Brain microvascular endothelial cell (primary cell): ENCODE results near the gene TNFRSF14.

Source experiments
- DNase-seq: peaks from one replicate; pipeline ENCODE4 v3.0.0-alpha.2; 2020
- H3K27ac ChIP-seq: fragments of 250-450 bp; sonication (Bioruptor Pico); 2 replicates; pipeline ENCODE4 v1.5.1; 2020; ENCODE audit warnings: mild to moderate bottlenecking, moderate library complexity
- H3K27me3 ChIP-seq: fragments of 250-450 bp; sonication (Bioruptor Pico); replicated peaks from 2 replicates; pipeline ENCODE4 v1.5.1; 2020; ENCODE audit warnings: mild to moderate bottlenecking
- H3K36me3 ChIP-seq: fragments of 250-450 bp; sonication (Bioruptor Pico); replicated peaks from 2 replicates; pipeline ENCODE4 v1.5.1; 2020; ENCODE audit warnings: mild to moderate bottlenecking
- H3K4me3 ChIP-seq: 2 replicates; pipeline ENCODE4 v1.5.1; 2011; ENCODE audit warnings: low read depth, mild to moderate bottlenecking, control low read depth, low read length, moderate library complexity
- in situ Hi-C: cut with HindIII; loops from 2 replicates; pipeline ENCODE4 v1.10.0; 2017; ENCODE audit warnings: low sequenced_read_pairs, low pct_ligation_motif_present
- TF ChIP-seq, protein P1 (sequence below): IDR thresholded peaks from 2 replicates; pipeline ENCODE4 v1.5.1; 2011; ENCODE audit warnings: low read depth, mild to moderate bottlenecking, moderate library complexity, low read length, control low read depth, inconsistent platforms; ENCODE audit errors: missing control alignments

The TNFRSF14 gene

DNA sequence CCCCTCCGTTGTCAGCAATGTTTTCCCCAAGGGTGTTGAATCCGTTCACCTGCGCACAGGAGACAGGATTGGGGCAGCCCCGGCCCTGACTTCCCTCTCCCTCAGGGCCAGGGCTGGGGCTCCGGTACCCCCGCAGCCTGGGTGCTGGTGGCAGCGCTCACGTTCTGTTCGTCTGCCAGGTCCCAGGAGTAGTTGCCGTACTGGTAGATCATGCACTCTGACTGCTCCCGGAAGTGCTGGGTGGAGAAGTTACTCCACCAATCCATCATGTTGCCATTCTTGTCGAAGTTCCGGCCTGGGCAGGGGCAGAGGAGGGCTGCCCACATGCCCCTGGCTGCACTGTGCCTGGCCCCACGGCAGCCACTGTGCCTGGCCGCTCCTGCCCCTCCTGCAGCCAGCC, 36.5 kb downstream of the TNFRSF14 start:
- H3K4me3 ChIP-seq = no peak overlapping the region
- in situ Hi-C loops = no loop called here
- H3K27me3 ChIP-seq = no peaks in the 10 kb centered on the region
- H3K36me3 ChIP-seq = no peaks in the 10 kb centered on the region
- TF ChIP-seq, protein P1, sequence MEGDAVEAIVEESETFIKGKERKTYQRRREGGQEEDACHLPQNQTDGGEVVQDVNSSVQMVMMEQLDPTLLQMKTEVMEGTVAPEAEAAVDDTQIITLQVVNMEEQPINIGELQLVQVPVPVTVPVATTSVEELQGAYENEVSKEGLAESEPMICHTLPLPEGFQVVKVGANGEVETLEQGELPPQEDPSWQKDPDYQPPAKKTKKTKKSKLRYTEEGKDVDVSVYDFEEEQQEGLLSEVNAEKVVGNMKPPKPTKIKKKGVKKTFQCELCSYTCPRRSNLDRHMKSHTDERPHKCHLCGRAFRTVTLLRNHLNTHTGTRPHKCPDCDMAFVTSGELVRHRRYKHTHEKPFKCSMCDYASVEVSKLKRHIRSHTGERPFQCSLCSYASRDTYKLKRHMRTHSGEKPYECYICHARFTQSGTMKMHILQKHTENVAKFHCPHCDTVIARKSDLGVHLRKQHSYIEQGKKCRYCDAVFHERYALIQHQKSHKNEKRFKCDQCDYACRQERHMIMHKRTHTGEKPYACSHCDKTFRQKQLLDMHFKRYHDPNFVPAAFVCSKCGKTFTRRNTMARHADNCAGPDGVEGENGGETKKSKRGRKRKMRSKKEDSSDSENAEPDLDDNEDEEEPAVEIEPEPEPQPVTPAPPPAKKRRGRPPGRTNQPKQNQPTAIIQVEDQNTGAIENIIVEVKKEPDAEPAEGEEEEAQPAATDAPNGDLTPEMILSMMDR = no peak
- DNase-seq = no peak
- no peak overlapping the region for H3K27ac ChIP-seq

DNA sequence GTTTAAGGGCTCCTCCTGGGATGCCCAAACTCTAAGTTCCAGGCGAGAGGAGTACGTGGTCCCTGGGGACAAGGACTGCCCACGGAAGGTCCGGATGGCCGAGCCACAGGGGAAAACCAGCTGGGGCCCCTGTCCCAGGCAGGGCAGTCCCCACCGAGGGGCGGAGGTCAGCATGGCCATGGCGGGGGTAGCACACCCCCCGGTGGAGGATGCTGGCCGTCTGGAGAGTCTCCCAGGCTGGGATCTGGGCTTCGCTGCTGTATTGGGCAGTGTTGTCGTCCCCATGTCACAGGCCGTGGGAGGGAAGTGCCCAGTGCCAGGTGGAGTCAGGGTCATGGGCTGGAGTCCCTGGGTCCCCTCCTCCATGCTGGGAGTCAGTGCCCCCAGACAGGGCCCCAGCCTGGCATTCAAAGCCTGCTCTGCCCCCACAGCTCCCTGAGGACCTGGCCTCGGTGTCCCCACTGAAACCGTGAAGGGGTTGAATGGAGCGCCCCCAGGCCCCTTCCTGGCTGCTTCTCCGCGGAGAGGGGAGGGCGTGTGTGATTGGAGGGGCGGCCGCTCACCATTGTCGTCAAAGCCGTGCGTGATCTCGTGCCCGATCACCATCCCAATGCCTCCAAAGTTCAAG, 37.2 kb downstream of the TNFRSF14 start:
- TF ChIP-seq, protein P1 = no peak
- no peak for DNase-seq
- Histone ChIP-seq H3K27ac (no peak overlapping the region), H3K4me3 (no peak overlapping the region), H3K36me3 (no peaks in the 10 kb centered on the region), H3K27me3 (no peaks in the 10 kb centered on the region)
- in situ Hi-C loops = no loop called here

DNA sequence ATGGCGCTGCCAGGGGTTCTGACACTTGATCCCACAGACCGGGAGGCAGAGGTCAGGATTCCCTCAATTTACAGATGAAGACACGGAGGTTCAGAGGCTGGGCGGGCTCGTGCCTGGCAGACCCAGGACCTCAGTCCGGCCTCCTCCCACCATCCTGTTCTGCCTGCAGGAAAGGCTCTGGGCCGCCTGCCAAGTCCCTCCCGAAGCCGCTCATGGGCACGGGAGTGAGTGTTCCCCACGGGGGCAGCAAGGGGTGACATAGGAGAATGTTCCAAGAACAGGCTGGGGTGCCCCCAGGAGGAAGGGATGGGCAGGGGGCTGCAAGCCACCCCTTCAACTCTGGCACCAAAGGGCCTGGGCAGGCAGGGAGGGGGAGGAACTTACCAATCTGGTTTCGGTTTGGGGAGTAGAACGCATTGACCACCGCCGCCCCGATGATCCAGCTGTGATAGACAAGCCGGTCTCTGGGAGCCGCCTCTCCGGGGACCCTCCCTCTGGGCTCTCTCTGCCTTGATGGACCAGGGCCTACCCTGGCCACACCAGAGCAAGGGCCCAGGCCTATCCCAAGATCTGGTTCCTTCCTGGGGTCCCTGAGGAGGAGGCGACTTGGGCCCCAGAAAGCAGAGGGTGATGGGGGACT, 38.0 kb downstream of the TNFRSF14 start:
- H3K27me3 ChIP-seq = no peaks in the 10 kb centered on the region
- no peak for DNase-seq
- H3K27ac ChIP-seq = no peak overlapping the region
- TF ChIP-seq, protein P1 = no peak
- H3K36me3 ChIP-seq = no peaks in the 10 kb centered on the region
- in situ Hi-C loops = no loop called here
- peak overlapping the region; percentile 12 for H3K4me3 ChIP-seq

DNA sequence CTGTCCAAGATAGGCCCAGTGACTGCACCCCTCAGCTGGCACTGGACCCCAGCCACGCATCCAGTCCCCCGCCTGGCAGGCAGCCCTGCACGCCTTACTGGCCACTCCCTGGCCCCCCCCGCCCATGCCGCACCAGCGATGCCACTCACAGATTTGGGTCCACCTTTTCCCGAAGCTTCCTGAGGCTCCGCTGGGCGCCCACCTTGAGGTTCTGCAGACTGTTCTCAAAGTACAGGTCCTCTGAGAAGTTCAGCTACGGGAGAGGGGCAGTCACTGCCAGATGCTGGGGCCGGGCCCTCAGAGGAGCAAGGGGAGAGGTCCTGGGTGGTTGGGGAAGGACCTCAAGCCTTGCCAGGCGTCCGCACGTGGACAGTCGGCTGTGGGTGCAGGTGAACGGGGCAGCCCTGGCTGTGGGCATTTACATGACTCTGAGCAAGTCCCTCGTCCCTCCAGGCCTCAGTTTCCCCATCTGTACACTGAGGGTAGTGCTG, 38.5 kb downstream of the TNFRSF14 start:
- no peaks in the 10 kb centered on the region for H3K27me3 ChIP-seq
- TF ChIP-seq, protein P1 = no peak
- no peaks in the 10 kb centered on the region for H3K36me3 ChIP-seq
- H3K4me3 ChIP-seq = no peak overlapping the region
- no peak overlapping the region for H3K27ac ChIP-seq
- DNase-seq = no peak
- in situ Hi-C loops = no loop called here

DNA sequence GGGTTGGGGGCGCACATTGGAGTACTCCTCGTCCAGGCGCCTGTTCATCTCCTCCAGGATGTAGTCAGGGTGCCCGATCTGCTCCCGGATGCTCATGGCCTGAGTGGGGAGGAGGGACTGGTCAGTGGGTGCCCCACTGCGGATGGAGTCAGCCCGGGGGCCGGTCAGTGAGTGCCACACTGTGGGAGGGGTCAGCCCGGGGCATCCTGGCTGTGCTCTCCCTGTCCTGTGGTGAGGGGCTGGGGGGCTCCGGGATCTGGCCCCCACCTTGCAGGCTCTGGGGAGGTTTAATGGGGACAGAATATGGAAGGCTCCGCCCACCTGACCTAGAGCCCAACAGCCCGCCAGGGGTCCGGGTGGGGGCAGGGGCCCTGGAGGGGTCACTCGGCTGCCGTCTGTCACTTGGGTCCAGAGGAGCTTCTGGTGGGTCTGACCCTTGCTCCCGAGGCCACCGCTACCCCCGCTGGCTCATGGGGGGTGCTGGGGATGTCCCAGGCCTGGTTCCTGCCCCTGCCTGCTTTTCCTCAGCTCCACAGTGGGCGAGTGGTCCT, 39.2 kb downstream of the TNFRSF14 start:
- Histone ChIP-seq H3K4me3 (no peak overlapping the region), H3K27me3 (no peaks in the 10 kb centered on the region), H3K27ac (no peak overlapping the region), H3K36me3 (no peaks in the 10 kb centered on the region)
- DNase-seq = no peak
- in situ Hi-C loops = no loop called here
- TF ChIP-seq, protein P1 = no peak
